H1 (cell line): ENCODE results near the gene BCL3. TPM values are rescaled to one million over a fixed set of nuclear protein-coding genes. Genes with fewer than 3 reads are reported as not detected.

ENCODE experiments used
- CTCF ChIA-PET: fragments of 300-600 bp; sonication (Branson Sonifier 250); formaldehyde crosslinking; loops from one replicate; lab custom pipeline; 2021; ENCODE audit not compliant: partially characterized antibody; lab: Charles Lee
- POLR2A ChIA-PET: fragments of 300-600 bp; sonication (Branson Sonifier 250); formaldehyde crosslinking; loops from one replicate; lab custom pipeline; 2021; ENCODE audit warnings: inconsistent platforms; ENCODE audit not compliant: partially characterized antibody; lab: Charles Lee
- DNase-seq, 2 experiments: peaks; one replicate each; pipeline versions ENCODE4 v3.0.0 to v3.0.0-alpha.2; 2010 to 2022; ENCODE audit warnings: low spot score in 2 of 2, low read depth in 1 of 2, mixed read lengths in 1 of 2
- FAIRE-seq: peaks from 2 replicates; lab custom pipeline; 2011; peaks lifted over from hg19 to GRCh38; lab: Jason Lieb, UNC
- H2AFZ ChIP-seq: 2 replicates; pipeline ENCODE4 v1.8.1; 2012; ENCODE audit warnings: low read length, inconsistent platforms
- H2AK5ac ChIP-seq: 2 replicates; pipeline ENCODE4 v1.6.1; 2013; ENCODE audit warnings: low read depth, low read length
- H2BK120ac ChIP-seq: replicated peaks from 2 replicates; pipeline ENCODE3; 2013; ENCODE audit warnings: low read depth, low read length, inconsistent platforms
- H2BK12ac ChIP-seq: 2 replicates; pipeline ENCODE4 v1.6.1; 2013; ENCODE audit warnings: low read depth, low read length
- H2BK15ac ChIP-seq: 2 replicates; pipeline ENCODE4 v1.6.1; 2013; ENCODE audit warnings: low read length
- H2BK20ac ChIP-seq: 2 replicates; pipeline ENCODE4 v1.6.1; 2013; ENCODE audit warnings: low read length
- H2BK5ac ChIP-seq: 2 replicates; pipeline ENCODE4 v1.6.1; 2013; ENCODE audit warnings: low read depth, low read length
- H3K14ac ChIP-seq: 2 replicates; pipeline ENCODE4 v1.6.1; 2013; ENCODE audit warnings: inconsistent platforms; ENCODE audit not compliant: insufficient read length
- H3K18ac ChIP-seq: 2 replicates; pipeline ENCODE4 v1.6.1; 2013; ENCODE audit warnings: low read length; ENCODE audit errors: extremely low read depth
- H3K23ac ChIP-seq: 2 replicates; pipeline ENCODE4 v1.6.1; 2013; ENCODE audit warnings: inconsistent platforms; ENCODE audit not compliant: insufficient read length
- H3K23me2 ChIP-seq: 2 replicates; pipeline ENCODE4 v1.6.1; 2013; ENCODE audit warnings: low read depth, low read length
- H3K27ac ChIP-seq: 2 replicates; pipeline ENCODE4 v1.6.1; 2011; ENCODE audit warnings: low read depth, low read length, inconsistent platforms
- H3K27me3 ChIP-seq, 4 experiments: replicated peaks in 1 of 4; 1 replicate in 1 of 4; 2 replicates in 3 of 4; pipeline versions ENCODE4 v1.6.1 to v1.8.1; 2011 to 2013; ENCODE audit warnings: low read length in 3 of 4, mild to moderate bottlenecking in 3 of 4, inconsistent platforms in 2 of 4, mixed read lengths in 2 of 4, moderate library complexity in 1 of 4; ENCODE audit not compliant: control insufficient read depth in 3 of 4, insufficient read depth in 3 of 4; ENCODE audit errors: extremely low read depth in 1 of 4
- H3K36me3 ChIP-seq, 4 experiments: 2 replicates each; pipeline versions ENCODE4 v1.6.1 to v1.8.1; 2011 to 2013; ENCODE audit warnings: mild to moderate bottlenecking in 4 of 4, low read length in 3 of 4, moderate library complexity in 2 of 4, control low read depth in 1 of 4, inconsistent platforms in 1 of 4; ENCODE audit not compliant: insufficient read depth in 4 of 4, control insufficient read depth in 2 of 4
- H3K4ac ChIP-seq: replicated peaks from 2 replicates; pipeline ENCODE3; 2013; ENCODE audit warnings: low read length, low read depth, mixed read lengths, inconsistent platforms; ENCODE audit not compliant: insufficient read length
- H3K4me1 ChIP-seq, 4 experiments: replicated peaks in 1 of 4; 1 replicate in 1 of 4; 2 replicates in 3 of 4; pipeline versions ENCODE4 v1.6.1 to v1.8.1; 2011 to 2013; ENCODE audit warnings: low read length in 3 of 4, inconsistent platforms in 2 of 4, mixed read lengths in 1 of 4; ENCODE audit not compliant: insufficient read depth in 4 of 4, control insufficient read depth in 3 of 4
- H3K4me2 ChIP-seq, 2 experiments: 2 replicates each; pipeline versions ENCODE4 v1.6.1 to v1.8.1; 2011 to 2013; ENCODE audit warnings: low read depth in 2 of 2, low read length in 2 of 2, control low read depth in 1 of 2, inconsistent platforms in 1 of 2, mild to moderate bottlenecking in 1 of 2; ENCODE audit not compliant: insufficient read depth in 1 of 2
- H3K4me3 ChIP-seq, 4 experiments: fragments of 200-600, 300-600 bp in 1 of 4; sonication (generic), shearing (Covaris generic), sonication (Bioruptor Twin) in 1 of 4; 2 replicates each; pipeline versions ENCODE4 v1.5.1 to v1.8.1; 2011 to 2016; ENCODE audit warnings: low read length in 4 of 4, low read depth in 3 of 4, control low read depth in 2 of 4, inconsistent platforms in 2 of 4, mild to moderate bottlenecking in 2 of 4, mixed read lengths in 1 of 4, moderate library complexity in 1 of 4; ENCODE audit not compliant: insufficient read depth in 2 of 4; ENCODE audit errors: extremely low read depth in 1 of 4
- H3K56ac ChIP-seq: replicated peaks from 2 replicates; pipeline ENCODE3; 2013; ENCODE audit warnings: low read depth, mild to moderate bottlenecking, mixed read lengths, low read length, inconsistent platforms; ENCODE audit not compliant: insufficient read length
- H3K79me1 ChIP-seq: 2 replicates; pipeline ENCODE4 v1.6.1; 2013; ENCODE audit warnings: low read depth, low read length, control low read depth
- H3K79me2 ChIP-seq, 2 experiments: 2 replicates each; pipeline versions ENCODE4 v1.6.1 to v1.8.1; 2012 to 2013; ENCODE audit warnings: low read length in 2 of 2, mild to moderate bottlenecking in 2 of 2, inconsistent platforms in 1 of 2; ENCODE audit not compliant: insufficient read depth in 2 of 2, control insufficient read depth in 1 of 2
- H3K9ac ChIP-seq, 4 experiments: replicated peaks in 1 of 4; 1 replicate in 1 of 4; 2 replicates in 3 of 4; pipeline versions ENCODE4 v1.6.1 to v1.8.1; 2011 to 2013; ENCODE audit warnings: low read depth in 3 of 4, low read length in 3 of 4, control low read depth in 2 of 4, mild to moderate bottlenecking in 2 of 4, moderate library complexity in 2 of 4, inconsistent platforms in 1 of 4; ENCODE audit errors: extremely low read depth in 1 of 4
- H3K9me3 ChIP-seq, 2 experiments: 2 replicates each; pipeline versions ENCODE4 v1.6.1 to v1.8.1; 2012 to 2013; ENCODE audit warnings: mild to moderate bottlenecking in 2 of 2, moderate library complexity in 2 of 2, control low read depth in 1 of 2, inconsistent platforms in 1 of 2, low read depth in 1 of 2, low read length in 1 of 2, mixed read lengths in 1 of 2; ENCODE audit not compliant: insufficient read depth in 2 of 2
- H4K20me1 ChIP-seq, 2 experiments: replicated peaks in 1 of 2; 2 replicates each; pipeline versions ENCODE3 to v1.8.1; 2011 to 2013; ENCODE audit warnings: inconsistent platforms in 2 of 2, low read length in 2 of 2, mild to moderate bottlenecking in 1 of 2; ENCODE audit not compliant: insufficient read depth in 2 of 2, control insufficient read depth in 1 of 2
- H4K5ac ChIP-seq: 2 replicates; pipeline ENCODE4 v1.6.1; 2013; ENCODE audit warnings: low read length, low read depth, mixed read lengths, inconsistent platforms; ENCODE audit not compliant: insufficient read length
- H4K8ac ChIP-seq: 2 replicates; pipeline ENCODE4 v1.8.0; 2013; ENCODE audit warnings: mild to moderate bottlenecking, moderate library complexity, low read length, inconsistent platforms; ENCODE audit not compliant: insufficient read depth; ENCODE audit errors: extremely low read depth
- H4K91ac ChIP-seq: replicated peaks from 2 replicates; pipeline ENCODE3; 2013; ENCODE audit warnings: low read length, mixed read lengths, inconsistent platforms; ENCODE audit not compliant: insufficient read length
- BRCA1 ChIP-seq: IDR thresholded peaks from 2 replicates; pipeline ENCODE4 v1.6.1; 2012; ENCODE audit warnings: low read depth, low read length, improper control_type of control experiment
- CBX5 ChIP-seq: fragments of 300-800, 300-1000 bp; sonication (generic); IDR thresholded peaks from 2 replicates; pipeline ENCODE4 v1.7.1; 2016; ENCODE audit warnings: antibody characterized with exemption, low read length, low read depth
- HDAC6 ChIP-seq: IDR thresholded peaks from one replicate; pipeline ENCODE4 v1.7.1; 2012; ENCODE audit warnings: low read depth, mild to moderate bottlenecking, inconsistent platforms, low read length, moderate library complexity
- NANOG ChIP-seq: IDR thresholded peaks from 2 replicates; pipeline ENCODE4 v1.6.1; 2011; ENCODE audit warnings: low read length, low read depth, mild to moderate bottlenecking, inconsistent platforms; ENCODE audit not compliant: insufficient read depth, poor library complexity, severe bottlenecking
- NRF1 ChIP-seq: IDR thresholded peaks from 2 replicates; pipeline ENCODE4 v1.6.1; 2011; ENCODE audit warnings: mild to moderate bottlenecking, low read depth, low read length, improper control_type of control experiment
- PHF8 ChIP-seq: fragments of 200-600 bp; sonication (generic); conservative IDR thresholded peaks from 2 replicates; pipeline ENCODE4 v1.7.1; 2012; ENCODE audit warnings: low read depth, mild to moderate bottlenecking, inconsistent platforms, low read length, moderate library complexity
- RFX5 ChIP-seq: IDR thresholded peaks from 2 replicates; pipeline ENCODE4 v1.6.1; 2011; ENCODE audit warnings: low read depth, low read length, improper control_type of control experiment, borderline replicate concordance
- SIN3A ChIP-seq, 2 experiments: IDR thresholded peaks in 1 of 2; conservative IDR thresholded peaks in 1 of 2; 2 replicates each; pipeline ENCODE4 v1.6.1; 2011 to 2012; ENCODE audit warnings: low read length in 2 of 2, improper control_type of control experiment in 1 of 2, low read depth in 1 of 2, mild to moderate bottlenecking in 1 of 2
- SUZ12 ChIP-seq: fragments of 200-600 bp; sonication (generic); IDR thresholded peaks from 2 replicates; pipeline ENCODE4 v1.6.1; 2012; ENCODE audit warnings: mild to moderate bottlenecking, inconsistent platforms, low read length, moderate library complexity, mixed read lengths
- TAF1 ChIP-seq: IDR thresholded peaks from 2 replicates; pipeline ENCODE4 v1.6.1; 2011; ENCODE audit warnings: mild to moderate bottlenecking, low read depth, low read length
- WGBS, 2 experiments: shearing (Covaris generic) in 1 of 2; methylation state at CpG; one replicate each; pipeline versions ENCODE4 v1.1.6 to v1.1.7; 2013 to 2015; ENCODE audit warnings: low lambda C conversion rate in 2 of 2, mixed read lengths in 2 of 2, inconsistent platforms in 1 of 2, low coverage in 1 of 2, missing lambda C conversion rate in 1 of 2; ENCODE audit not compliant: insufficient replicate concordance in 2 of 2, insufficient coverage in 1 of 2, insufficient read length in 1 of 2; ENCODE audit errors: extremely low coverage in 1 of 2, missing lambda C conversion rate in 1 of 2; 5-methylcytosine and 5-hydroxymethylcytosine counted together
- polyA plus RNA-seq, 7 experiments: library from polyadenylated mRNA; depleted of rRNA in 3 of 7; stranded (reverse) in 5 of 7; unstranded in 2 of 7; fragments of >200 nt in 5 of 7; fragments of 200-250 nt in 2 of 7; gene quantifications; 1 replicate in 5 of 7; 2 replicates in 1 of 7; 4 replicates in 1 of 7; pipeline versions ENCODE4 v1.2.1 to v1.2.3, GENCODE V29; 2011 to 2013; ENCODE audit warnings: missing spikeins in 2 of 7, mixed read lengths in 2 of 7
- total RNA-seq: library from RNA; stranded (reverse); fragmentation: NEBNext Ultra II Directional; extraction: Animal tissue kit (Norgen Biotek cat#: 25700); gene quantifications from 2 replicates; pipeline ENCODE4 v1.2.1, GENCODE V29; 2021

The BCL3 gene
- total and polyA plus RNA-seq, 2 of the 8 experiments (the other 6 are each of a cell fraction or from before 2014, with no cell fraction given), result 0.88 to 2.4 TPM

GRCh38 chr19:44734357-44734756 lies 14.2 kb upstream of the BCL3 start:
- H3K4me3 ChIP-seq, result no peak overlapping the region
- no peak overlapping the region for H4K5ac ChIP-seq
- H3K79me2 ChIP-seq, result no peaks in the 10 kb centered on the region
- no peaks in the 10 kb centered on the region for H3K79me1 ChIP-seq
- no peak overlapping the region for H3K4ac ChIP-seq
- H3K27me3 ChIP-seq, result peaks cover 0 to 3% (median 0%) of the 10 kb centered on the region in 4 experiments; a peak in 1 of 7 replicates
- no peak overlapping the region for H3K56ac ChIP-seq
- no peak overlapping the region for H2AFZ ChIP-seq
- no peak overlapping the region for H2BK5ac ChIP-seq
- H3K4me2 ChIP-seq, result no peak overlapping the region
- H3K14ac ChIP-seq, result no peak overlapping the region
- DNase-seq (no peak), FAIRE-seq (no peak)
- H4K91ac ChIP-seq, result no peak overlapping the region
- no peak overlapping the region for H3K9ac ChIP-seq
- H3K18ac ChIP-seq, result no peak overlapping the region
- ChIA-PET POLR2A (interaction anchor here (2.1 kb wide), 1 partner anchor 10 kb away, joined by 4 read pairs; no protein-coding TSS in a partner anchor), CTCF (interaction anchor here (3.3 to 20.6 kb wide), 3 partner anchors 11 to 74 kb away, joined by 23 to 468 read pairs (median 32); partner anchors contain the start of gene BCAM)
- no peak overlapping the region for H2BK120ac ChIP-seq
- no peaks in the 10 kb centered on the region for H3K23me2 ChIP-seq
- H2AK5ac ChIP-seq, result no peak overlapping the region
- no peaks in the 10 kb centered on the region for H3K9me3 ChIP-seq
- H3K23ac ChIP-seq, result no peak overlapping the region
- no peak overlapping the region for H2BK15ac ChIP-seq
- no peaks in the 10 kb centered on the region for H4K20me1 ChIP-seq
- no peaks in the 10 kb centered on the region for H3K36me3 ChIP-seq
- WGBS, 2 experiments, result no CpG with 5 or more reads among the region's 1 CpG
- H2BK20ac ChIP-seq, result no peak overlapping the region
- no peak overlapping the region for H3K27ac ChIP-seq
- H4K8ac ChIP-seq, result no peak overlapping the region
- no peaks in the 10 kb centered on the region; a peak in 1 of 7 replicates for H3K4me1 ChIP-seq
- no peak overlapping the region for H2BK12ac ChIP-seq
- TF ChIP-seq TAF1, result no peak
- TF ChIP-seq BRCA1, result no peak
- no peak for TF ChIP-seq NANOG
- no peak for TF ChIP-seq HDAC6
- TF ChIP-seq PHF8, result no peak
- no peak for TF ChIP-seq NRF1
- no peak for TF ChIP-seq SIN3A (conservative IDR thresholded peaks at IDR 0.05 in 1 of 2, IDR thresholded peaks at IDR 0.05 in 1 of 2; ENCODE audit: low read depth in 1 of 2, low read length in 2 of 2)
- no peak for TF ChIP-seq CBX5
- no peak for TF ChIP-seq RFX5
- no peak for TF ChIP-seq SUZ12
